ENCODE results near the gene GPR137. TPM values are rescaled to one million over a fixed set of nuclear protein-coding genes. Genes with fewer than 3 reads are reported as not detected.

GPR137 gene
- total RNA-seq, 2 donors from 2014 or later = 40.6 to 41.4 TPM

DNA sequence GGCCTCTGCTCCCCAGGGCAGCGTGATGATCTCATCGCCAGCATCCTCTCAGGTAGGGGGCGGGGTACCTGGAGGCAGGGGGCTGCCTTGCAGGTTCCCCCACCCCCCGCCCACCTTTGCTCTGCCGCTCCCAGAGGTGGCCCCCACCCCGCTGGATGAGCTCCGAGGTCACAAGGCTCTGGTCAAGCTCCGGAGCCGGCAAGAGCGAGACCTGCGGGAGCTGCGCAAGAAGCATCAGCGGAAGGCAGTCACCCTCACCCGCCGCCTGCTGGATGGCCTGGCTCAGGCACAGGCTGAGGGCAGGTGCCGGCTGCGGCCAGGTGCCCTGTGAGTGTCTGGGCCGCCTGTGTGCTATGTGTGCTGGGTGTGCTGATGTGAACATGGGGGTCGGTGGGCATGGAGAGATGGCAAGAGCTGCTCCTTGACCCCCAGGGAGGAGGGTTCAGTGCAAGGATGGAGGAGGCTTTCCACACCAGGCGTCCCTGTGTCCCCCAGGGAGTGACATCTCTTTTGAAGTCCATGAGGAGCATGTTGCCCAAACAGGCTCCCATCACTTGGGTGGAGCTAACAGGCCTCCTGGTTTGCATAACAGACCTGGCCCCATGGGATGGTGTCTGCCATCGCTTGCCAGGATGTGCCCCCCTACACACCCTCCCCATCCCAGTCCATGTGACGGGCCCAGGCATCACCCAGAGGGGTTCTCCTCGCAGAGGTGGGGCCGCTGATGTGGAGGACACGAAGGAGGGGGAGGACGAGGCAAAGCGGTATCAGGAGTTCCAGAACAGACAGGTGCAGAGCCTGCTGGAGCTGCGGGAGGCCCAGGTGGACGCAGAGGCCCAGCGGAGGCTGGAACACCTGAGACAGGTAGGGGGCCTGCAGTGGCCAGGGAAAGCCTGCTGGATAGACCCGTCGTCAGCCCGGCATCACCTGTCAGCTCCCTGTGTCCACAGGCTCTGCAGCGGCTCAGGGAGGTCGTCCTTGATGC, 20.2 kb upstream of the GPR137 start:
- Mint-ChIP-seq H3K27me3 (no peaks in the 10 kb centered on the region), H3K27ac (no peak overlapping the region), H3K4me3 (no peak overlapping the region), H3K36me3 (ENCODE audit: low read depth) (peaks cover 29% of the 10 kb centered on the region), H3K9me3 (no peaks in the 10 kb centered on the region), H3K4me1 (peaks cover 14% of the 10 kb centered on the region)
- ATAC-seq (replicated peaks) = no peak

DNA sequence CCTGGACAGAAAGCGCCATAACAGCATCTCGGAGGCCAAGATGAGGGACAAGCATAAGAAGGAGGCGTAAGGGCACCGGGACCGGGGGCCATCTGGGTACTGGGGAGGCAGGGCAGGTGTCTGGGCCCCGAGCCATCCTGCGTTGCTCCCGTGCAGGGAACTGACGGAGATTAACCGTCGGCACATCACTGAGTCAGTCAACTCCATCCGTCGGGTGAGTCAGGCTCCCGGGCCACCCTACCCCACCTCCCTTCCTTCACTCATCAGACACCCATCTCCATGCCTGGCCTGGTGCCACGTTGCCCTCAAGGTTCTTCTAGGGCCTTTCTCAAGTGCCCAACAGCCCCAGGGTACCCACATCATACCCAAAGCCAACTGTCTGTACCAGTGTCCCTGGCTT, 19.3 kb upstream of the GPR137 start:
- H3K27ac Mint-ChIP-seq = no peak overlapping the region
- H3K4me3 Mint-ChIP-seq = no peak overlapping the region
- peaks cover 14% of the 10 kb centered on the region for H3K4me1 Mint-ChIP-seq
- H3K36me3 Mint-ChIP-seq (ENCODE audit: low read depth) = peaks cover 31% of the 10 kb centered on the region
- H3K27me3 Mint-ChIP-seq = no peaks in the 10 kb centered on the region
- H3K9me3 Mint-ChIP-seq = no peaks in the 10 kb centered on the region
- ATAC-seq (replicated peaks) = no peak

DNA sequence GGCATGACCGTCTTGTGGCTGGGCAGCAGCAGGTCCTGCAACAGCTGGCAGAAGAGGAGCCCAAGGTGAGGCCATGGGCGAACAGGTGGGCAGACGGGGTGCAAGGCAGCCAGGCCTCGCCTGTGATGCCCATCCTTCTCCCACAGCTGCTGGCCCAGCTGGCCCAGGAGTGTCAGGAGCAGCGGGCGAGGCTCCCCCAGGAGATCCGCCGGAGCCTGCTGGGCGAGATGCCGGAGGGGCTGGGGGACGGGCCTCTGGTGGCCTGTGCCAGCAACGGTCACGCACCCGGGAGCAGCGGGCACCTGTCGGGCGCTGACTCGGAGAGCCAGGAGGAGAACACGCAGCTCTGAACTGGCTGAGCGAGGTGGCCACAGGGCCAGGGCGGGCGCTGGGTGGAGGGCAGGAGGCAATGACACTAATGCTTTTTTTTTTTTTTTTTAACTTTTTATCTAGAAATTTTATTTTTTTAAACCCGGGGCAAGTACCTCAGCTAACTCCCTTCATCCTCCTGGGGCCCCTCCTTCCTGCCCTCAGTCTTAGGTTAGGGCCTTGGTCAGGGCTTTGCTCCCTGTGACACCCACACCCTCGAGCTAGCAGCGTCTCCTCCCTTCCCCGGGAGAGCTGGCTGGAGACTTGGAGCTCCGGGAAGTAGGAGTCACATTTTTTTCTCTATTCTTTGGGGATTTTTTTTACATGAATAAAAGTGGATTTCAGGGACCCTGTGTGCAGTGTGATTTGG, 18.3 kb upstream of the GPR137 start:
- ATAC-seq (replicated peaks) = no peak
- Mint-ChIP-seq H3K36me3 (ENCODE audit: low read depth) (peaks cover 32% of the 10 kb centered on the region), H3K27me3 (no peaks in the 10 kb centered on the region), H3K27ac (peak overlapping the region; percentile 96), H3K9me3 (no peaks in the 10 kb centered on the region), H3K4me1 (peaks cover 18% of the 10 kb centered on the region), H3K4me3 (no peak overlapping the region)

DNA sequence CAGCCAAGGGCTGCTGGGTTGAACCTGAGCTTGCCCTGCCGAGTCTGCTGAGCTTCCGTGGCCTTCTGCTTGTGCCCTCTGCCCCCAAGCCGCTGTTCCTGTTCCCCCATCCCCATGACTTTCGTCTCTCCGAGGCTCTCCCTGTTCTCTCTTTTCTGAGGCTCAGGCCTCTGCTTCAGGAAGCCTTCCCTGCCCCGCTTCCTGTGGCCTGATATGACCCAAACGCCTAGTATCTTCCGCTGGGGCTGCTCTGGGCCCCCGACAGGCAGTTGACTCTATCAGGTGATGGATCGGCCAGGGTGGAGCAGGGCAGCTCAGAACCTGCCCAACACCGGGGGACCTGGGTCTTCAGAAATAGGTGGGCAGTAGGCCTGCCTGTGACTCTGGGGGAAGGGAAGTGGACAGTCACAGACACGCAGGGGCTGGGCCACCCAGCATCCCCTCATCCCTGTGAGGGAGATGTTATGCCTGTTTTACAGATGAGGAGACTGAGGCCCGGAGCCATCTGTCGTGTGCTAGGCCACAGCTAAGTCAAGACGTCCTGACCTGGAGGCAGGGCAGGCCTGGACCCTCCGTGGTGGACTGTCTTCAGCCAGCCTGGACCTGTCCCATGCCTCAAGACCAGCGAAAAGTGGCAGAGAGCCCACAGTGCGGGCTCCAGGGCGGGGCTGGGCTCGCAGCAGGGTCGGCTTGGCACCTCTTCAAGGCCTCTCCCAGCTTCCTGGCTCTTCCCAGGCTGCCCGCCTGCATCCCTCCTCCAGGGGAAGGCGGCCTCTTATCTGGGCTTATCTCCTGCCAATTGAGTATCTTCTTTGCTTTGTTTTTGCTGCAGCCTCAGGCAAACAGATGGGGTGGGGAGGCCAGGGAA, 17.4 kb upstream of the GPR137 start:
- Mint-ChIP-seq H3K4me3 (peak overlapping the region; percentile 96), H3K9me3 (no peaks in the 10 kb centered on the region), H3K27me3 (no peaks in the 10 kb centered on the region), H3K27ac (peak overlapping the region; percentile 96), H3K36me3 (ENCODE audit: low read depth) (peaks cover 24% of the 10 kb centered on the region), H3K4me1 (peaks cover 18% of the 10 kb centered on the region)
- ATAC-seq (replicated peaks) = no peak

DNA sequence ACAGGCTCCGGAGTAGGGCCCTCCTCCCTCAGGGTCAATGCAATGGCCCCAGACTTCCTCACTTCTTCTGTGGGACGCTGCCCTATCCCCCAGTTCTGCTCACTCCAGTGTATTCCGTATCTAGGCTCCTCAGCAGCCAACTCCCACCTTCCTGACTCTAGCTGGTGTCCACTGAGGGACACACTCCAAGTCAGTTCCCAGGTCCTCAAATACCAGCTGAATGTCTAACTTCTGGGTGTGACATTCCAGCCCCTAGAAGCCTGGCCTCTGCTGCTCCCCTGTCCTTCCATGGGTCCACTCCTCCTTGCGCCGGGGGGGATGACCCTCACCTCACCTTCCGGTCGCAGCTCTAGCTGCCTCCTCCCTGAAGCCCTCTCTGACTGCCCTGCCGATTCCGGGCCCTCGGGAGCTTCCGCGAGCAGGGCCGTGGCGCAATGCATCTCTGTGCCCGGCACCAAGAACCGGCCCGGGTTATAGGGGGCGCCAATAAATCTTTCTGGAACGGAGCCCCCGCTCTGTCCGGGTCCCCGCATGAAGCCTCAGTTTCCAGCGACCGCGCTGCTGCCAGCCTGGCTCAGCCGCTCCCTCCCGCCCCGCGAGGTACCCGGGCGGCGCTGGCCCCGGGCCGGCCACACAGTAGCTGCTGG, 16.6 kb upstream of the GPR137 start:
- H3K27me3 Mint-ChIP-seq = no peaks in the 10 kb centered on the region
- peak overlapping the region; percentile 96 for H3K4me3 Mint-ChIP-seq
- peaks cover 24% of the 10 kb centered on the region for H3K36me3 Mint-ChIP-seq (ENCODE audit: low read depth)
- ATAC-seq (replicated peaks) = peak; percentile 7
- H3K27ac Mint-ChIP-seq = peak overlapping the region; percentile 96
- H3K4me1 Mint-ChIP-seq = peaks cover 18% of the 10 kb centered on the region
- no peaks in the 10 kb centered on the region for H3K9me3 Mint-ChIP-seq

DNA sequence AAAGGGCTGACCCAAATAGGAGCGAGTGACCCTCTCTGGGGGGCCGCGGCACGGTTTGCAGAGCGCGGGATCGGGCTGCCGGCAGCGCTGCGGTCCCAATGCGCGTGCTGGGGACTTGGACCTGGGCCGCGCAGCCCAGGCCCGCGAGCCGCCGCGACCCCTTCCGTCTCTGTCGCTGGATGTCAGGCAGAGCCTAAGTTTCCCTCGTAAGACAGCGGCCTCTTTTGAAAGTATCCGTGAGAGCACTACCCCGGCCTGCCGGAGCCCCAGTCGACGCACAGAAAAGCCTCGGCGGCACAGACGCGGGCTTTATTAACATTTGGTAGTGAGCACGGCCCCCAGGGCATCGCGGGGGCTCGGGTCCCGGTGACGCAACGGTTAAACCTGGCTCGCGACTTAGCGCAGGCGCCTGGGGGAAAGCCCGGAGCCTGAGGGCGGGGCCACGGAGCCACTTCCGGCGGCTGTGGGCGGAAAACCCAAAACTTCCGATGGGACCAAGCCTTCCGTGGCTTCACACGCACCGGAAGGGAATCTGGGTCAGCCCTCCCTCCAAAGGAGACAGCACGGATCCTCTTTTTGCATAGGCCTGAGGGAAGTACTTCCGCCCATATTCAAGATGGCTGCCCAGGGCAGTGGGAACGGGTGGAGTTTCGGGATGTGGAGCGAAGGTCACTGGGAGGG, 16.0 kb upstream of the GPR137 start:
- Mint-ChIP-seq H3K4me3 (peak overlapping the region; percentile 96), H3K4me1 (peaks cover 18% of the 10 kb centered on the region), H3K27me3 (no peaks in the 10 kb centered on the region), H3K36me3 (ENCODE audit: low read depth) (peaks cover 24% of the 10 kb centered on the region), H3K27ac (peak overlapping the region; percentile 96), H3K9me3 (no peaks in the 10 kb centered on the region)
- ATAC-seq (replicated peaks) = peak; percentile 88

DNA sequence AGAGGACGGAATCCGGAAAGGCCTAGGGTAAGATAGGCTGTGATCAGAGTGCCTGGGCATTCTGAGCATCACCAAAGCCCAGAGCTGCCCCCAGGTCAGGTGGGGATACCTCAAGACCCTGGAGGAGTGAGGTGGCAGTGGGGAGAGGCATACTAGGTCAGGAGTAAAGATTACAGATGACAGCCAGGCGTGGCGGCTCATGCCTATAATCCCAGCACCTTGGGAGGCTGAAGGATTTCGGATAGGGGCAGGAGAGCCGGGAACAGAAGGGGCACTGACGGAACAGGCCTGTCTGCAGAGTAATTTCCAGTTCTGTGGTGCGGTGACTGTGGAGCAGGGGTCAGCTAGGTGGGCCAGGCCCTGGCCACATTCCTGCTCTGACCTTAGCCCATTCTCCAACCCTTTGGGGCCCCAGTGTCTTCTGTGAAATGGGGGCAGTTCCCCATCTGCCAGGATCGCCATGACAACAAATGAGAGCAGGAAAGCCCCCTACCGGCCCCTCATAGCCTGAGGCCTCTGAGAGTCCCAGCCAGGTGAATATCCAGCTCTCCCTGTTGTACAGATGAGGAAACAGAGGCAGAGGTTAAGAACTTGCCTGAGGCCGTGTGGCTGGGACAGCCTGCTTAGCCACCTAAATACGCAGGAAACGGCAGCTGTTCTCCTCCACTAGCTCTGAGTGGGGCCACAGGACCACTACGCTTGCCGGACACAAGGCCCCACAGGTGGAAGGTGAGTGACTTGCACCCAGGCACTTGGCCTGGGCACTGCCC, 10.4 kb upstream of the GPR137 start:
- Mint-ChIP-seq H3K4me1 (peaks cover 8% of the 10 kb centered on the region), H3K36me3 (ENCODE audit: low read depth) (peaks cover 31% of the 10 kb centered on the region), H3K4me3 (no peak overlapping the region), H3K27me3 (no peaks in the 10 kb centered on the region), H3K9me3 (no peaks in the 10 kb centered on the region), H3K27ac (no peak overlapping the region)
- ATAC-seq (replicated peaks) = no peak

DNA sequence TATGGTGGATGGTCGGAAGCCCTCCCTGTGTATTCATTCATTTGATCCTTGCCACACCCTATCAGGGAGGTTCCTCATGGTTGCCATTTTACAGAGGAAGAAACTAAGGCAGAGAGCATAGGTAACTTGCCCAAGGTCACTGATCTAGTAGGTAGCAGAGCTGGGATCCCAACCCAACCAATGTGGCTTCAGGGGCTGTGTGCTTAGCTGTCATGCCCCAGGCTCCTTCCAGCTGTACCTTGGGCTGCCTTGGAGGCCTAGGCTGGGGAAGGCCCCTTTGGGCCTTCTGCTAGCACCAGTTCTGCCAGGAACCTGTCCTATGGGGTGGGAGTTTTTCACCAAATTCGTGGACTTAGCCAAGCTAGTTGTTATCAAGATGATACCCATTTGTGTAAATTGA, 9.8 kb upstream of the GPR137 start:
- peaks cover 27% of the 10 kb centered on the region for H3K36me3 Mint-ChIP-seq (ENCODE audit: low read depth)
- H3K27ac Mint-ChIP-seq = no peak overlapping the region
- H3K4me3 Mint-ChIP-seq = no peak overlapping the region
- H3K9me3 Mint-ChIP-seq = no peaks in the 10 kb centered on the region
- H3K27me3 Mint-ChIP-seq = no peaks in the 10 kb centered on the region
- no peak for ATAC-seq (replicated peaks)
- H3K4me1 Mint-ChIP-seq = peaks cover 8% of the 10 kb centered on the region

DNA sequence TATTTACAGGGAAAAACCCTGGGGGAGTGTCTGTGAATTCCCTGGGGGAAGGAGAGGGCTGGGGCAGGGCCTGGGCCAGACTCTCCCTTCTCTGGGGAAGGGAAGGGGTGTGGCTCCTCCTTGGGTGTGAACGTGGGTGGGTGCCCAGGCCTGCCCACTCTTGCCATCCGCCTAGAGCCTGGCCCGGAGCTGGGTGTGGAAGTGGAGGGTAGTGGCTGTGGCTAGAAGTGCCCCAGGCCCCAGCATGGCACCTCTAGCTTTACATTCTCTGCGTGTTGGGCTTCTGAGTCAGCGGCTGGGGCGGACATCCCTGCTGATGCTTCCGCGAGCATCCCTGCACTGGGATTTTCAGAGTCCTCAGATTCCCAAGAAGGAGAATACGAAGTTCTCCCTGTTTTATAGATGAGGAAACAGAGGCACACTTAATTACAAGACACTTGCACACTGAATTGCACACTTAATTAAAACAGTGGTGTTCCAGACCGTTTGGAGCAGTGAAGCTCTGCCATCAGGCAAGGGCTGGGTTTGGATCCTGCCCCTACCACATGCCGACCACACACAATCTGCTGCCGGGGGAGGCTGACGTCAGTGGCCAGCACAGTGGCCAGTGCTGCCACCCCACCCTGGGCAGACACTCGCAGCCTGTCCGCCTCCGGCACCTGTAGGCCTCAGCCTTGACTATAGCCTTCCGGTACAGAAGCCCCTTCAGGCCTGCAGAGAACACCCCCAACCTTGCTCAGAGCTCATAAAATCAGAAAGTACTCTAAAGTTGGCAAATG, 8.8 kb upstream of the GPR137 start:
- Mint-ChIP-seq H3K27ac (no peak overlapping the region), H3K4me1 (peaks cover 11% of the 10 kb centered on the region), H3K9me3 (no peaks in the 10 kb centered on the region), H3K4me3 (no peak overlapping the region), H3K36me3 (ENCODE audit: low read depth) (peaks cover 35% of the 10 kb centered on the region), H3K27me3 (no peaks in the 10 kb centered on the region)
- no peak for ATAC-seq (replicated peaks)

DNA sequence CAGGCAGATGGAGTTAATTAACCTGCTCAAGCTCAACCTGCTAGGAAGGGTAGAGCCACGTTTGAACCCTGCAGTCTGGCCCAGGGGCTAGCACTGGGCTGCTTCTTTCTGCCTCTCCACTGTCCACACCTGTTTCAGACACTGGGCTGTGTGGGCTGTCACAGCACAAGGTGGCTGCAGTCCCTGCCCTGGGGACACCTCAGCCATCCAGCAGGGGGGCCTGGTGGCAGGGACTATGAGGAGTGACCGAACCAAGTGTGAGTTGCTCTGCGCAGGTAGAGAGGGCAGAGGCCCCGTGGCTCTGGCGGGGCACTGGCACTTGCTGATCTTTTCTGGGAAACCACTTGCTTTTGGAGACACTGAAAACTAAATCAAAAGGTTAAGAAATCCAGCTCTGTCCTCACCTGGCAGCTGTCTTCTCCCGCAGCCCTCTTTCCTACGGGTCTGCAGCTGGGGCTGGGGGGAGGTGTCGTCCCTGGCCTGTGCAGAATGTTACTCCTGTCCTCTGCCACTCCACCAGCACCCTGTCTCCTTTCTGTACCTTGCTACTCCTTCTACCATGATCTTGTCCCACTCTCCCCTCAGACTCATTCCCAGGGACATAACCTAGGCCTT, 7.0 kb upstream of the GPR137 start:
- Mint-ChIP-seq H3K4me1 (peaks cover 9% of the 10 kb centered on the region), H3K27me3 (no peaks in the 10 kb centered on the region), H3K27ac (peak overlapping the region; percentile 9), H3K36me3 (ENCODE audit: low read depth) (peaks cover 38% of the 10 kb centered on the region), H3K9me3 (no peaks in the 10 kb centered on the region), H3K4me3 (no peak overlapping the region)
- ATAC-seq (replicated peaks) = no peak

DNA sequence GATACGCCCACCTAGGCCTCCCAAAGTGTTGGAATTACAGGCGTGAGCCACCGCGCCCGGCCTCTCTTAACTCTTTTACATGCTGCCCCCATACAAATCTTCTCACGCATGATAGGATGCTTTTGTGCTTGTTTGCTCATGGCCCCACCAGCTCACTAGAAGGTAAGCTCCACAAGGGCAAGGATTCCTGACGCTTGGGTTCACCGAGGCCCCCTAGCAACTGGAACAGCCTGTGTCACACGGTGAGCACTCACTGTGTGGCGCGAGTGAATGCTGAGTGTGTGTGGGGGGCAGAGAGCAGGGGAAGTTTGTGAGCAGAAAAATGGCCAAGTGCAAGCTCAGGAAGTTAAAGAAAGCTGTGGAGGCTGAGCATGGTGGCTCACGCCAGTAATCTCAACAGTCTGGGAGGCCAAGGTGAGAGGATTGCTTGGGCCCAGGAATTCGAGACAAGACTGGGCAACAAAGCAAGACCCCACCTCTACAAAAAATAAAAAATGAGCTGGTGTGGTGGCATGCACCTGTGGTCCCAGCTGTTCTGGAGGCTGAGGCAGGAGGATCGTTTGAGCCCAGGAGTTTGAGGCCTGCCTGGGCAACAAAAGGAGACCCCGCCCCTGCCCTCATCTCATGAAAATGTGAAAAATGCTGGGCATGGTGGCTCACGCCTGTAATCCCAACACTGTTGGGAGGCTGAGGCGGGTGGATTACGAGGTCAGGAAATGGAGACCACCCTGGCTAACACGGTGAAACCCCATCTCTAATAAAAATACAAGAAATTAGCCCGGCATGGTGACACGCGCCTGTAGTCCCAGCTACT, 3.5 kb upstream of the GPR137 start:
- no peaks in the 10 kb centered on the region for H3K27me3 Mint-ChIP-seq
- H3K27ac Mint-ChIP-seq = peak overlapping the region; percentile 38
- H3K9me3 Mint-ChIP-seq = no peaks in the 10 kb centered on the region
- H3K4me1 Mint-ChIP-seq = peaks cover 14% of the 10 kb centered on the region
- peaks cover 33% of the 10 kb centered on the region for H3K36me3 Mint-ChIP-seq (ENCODE audit: low read depth)
- no peak for ATAC-seq (replicated peaks)
- peak overlapping the region; percentile 80 for H3K4me3 Mint-ChIP-seq
